GM23248 (cell line): ENCODE results near the gene GOLGA1.

Source experiments
- EZH2 ChIP-seq: fragments of 200-600 bp; sonication (generic); IDR thresholded peaks from 2 replicates; pipeline ENCODE4 v1.6.1; 2018; ENCODE audit warnings: antibody characterized with exemption, mild to moderate bottlenecking; ENCODE audit not compliant: insufficient read depth, poor library complexity, severe bottlenecking
- EZH2phosphoT487 ChIP-seq: fragments of 200-600 bp; sonication (generic); IDR thresholded peaks from 2 replicates; pipeline ENCODE4 v1.6.1; 2018; ENCODE audit warnings: antibody characterized with exemption, moderate library complexity, mild to moderate bottlenecking, low read depth; ENCODE audit not compliant: insufficient read depth

GRCh38 chr9:124878021-124878420, 62.9 kb downstream of the GOLGA1 start:
- TF ChIP-seq EZH2, result no peak
- no peak for TF ChIP-seq EZH2phosphoT487
